Right renal cortex interstitium (tissue), 3 donors: ENCODE results near the gene ZNF587. TPM values are rescaled to one million over a fixed set of nuclear protein-coding genes. Genes with fewer than 3 reads are reported as not detected.
"Not testable (repeated sequence)": the region's sequence is repeated elsewhere in the genome, so short reads cannot be mapped to it uniquely, and the experiment has no call there.

Experiments
- DNase-seq, 3 donors: peaks; one replicate each; pipeline ENCODE4 v3.0.0-alpha.2; 2013; ENCODE audit warnings: low read depth in 3 of 3, low spot score in 2 of 3
- polyA plus RNA-seq, 3 donors: library from polyadenylated mRNA; unstranded; fragments of 120-200 nt; gene quantifications; one replicate each; pipeline ENCODE4 v1.2.1, GENCODE V29; 2013; ENCODE audit not compliant: insufficient read length in 3 of 3

Gene ZNF587
- polyA plus RNA-seq = 10 to 100 TPM; 18.4 to 24.2 (median 22.7) TPM

- peak in 1 of 3 donors; percentile 76 for DNase-seq
Measured at GRCh38 chr19:57849666-57850473, at the start of gene ZNF587. TSS of gene ZNF587 (plus strand) at chr19:57849859. CDS start at chr19:57850039, 180 bp downstream.

- DNase-seq = no peak
Measured at GRCh38 chr19:57800696-57801095, 49.0 kb upstream of the ZNF587 start.

GRCh38 chr19:57802269-57802668, 47.4 kb upstream of the ZNF587 start:
- no peak for DNase-seq

GRCh38 chr19:57803265-57803593, 46.4 kb upstream of the ZNF587 start:
- DNase-seq = no peak

GRCh38 chr19:57803594-57804325, 45.9 kb upstream of the ZNF587 start:
- no peak for DNase-seq

GRCh38 chr19:57807541-57807940, 42.1 kb upstream of the ZNF587 start:
- no peak for DNase-seq

GRCh38 chr19:57810410-57811295, 39.0 kb upstream of the ZNF587 start:
- not testable (repeated sequence) for DNase-seq

GRCh38 chr19:57812226-57812625, 37.4 kb upstream of the ZNF587 start:
- no peak for DNase-seq

- DNase-seq = not testable (repeated sequence)
Measured at GRCh38 chr19:57812975-57813820, 36.5 kb upstream of the ZNF587 start.

GRCh38 chr19:57813919-57814504, 35.6 kb upstream of the ZNF587 start:
- no peak for DNase-seq

- peak in 2 of 3 donors; percentile 84 to 87 for DNase-seq
Measured at GRCh38 chr19:57814505-57815246, 35.0 kb upstream of the ZNF587 start, which contains the start of gene ZNF552. TSS of gene ZNF552 (minus strand) at chr19:57814913. CDS start at chr19:57814743, 170 bp downstream.

GRCh38 chr19:57815247-57816075, 34.2 kb upstream of the ZNF587 start:
- no peak for DNase-seq

GRCh38 chr19:57816652-57817051, 33.0 kb upstream of the ZNF587 start:
- no peak for DNase-seq

GRCh38 chr19:57817976-57818375, 31.7 kb upstream of the ZNF587 start:
- no peak for DNase-seq

- no peak for DNase-seq
Measured at GRCh38 chr19:57818378-57818777, 31.3 kb upstream of the ZNF587 start.

- peak in 2 of 3 donors; percentile 78 to 87 for DNase-seq
Measured at GRCh38 chr19:57819475-57820148, 30.0 kb upstream of the ZNF587 start.

- no peak for DNase-seq
Measured at GRCh38 chr19:57820599-57820998, 29.1 kb upstream of the ZNF587 start.
